Colon (tissue), 2 donors: ENCODE results near the gene BABAM2.

ENCODE experiments used
- FAIRE-seq: peaks from 2 replicates; lab custom pipeline; 2012; peaks lifted over from hg19 to GRCh38; lab: Jason Lieb, UNC
- donor health status: control.
- donor health status: control.

Gene BABAM2

DNA sequence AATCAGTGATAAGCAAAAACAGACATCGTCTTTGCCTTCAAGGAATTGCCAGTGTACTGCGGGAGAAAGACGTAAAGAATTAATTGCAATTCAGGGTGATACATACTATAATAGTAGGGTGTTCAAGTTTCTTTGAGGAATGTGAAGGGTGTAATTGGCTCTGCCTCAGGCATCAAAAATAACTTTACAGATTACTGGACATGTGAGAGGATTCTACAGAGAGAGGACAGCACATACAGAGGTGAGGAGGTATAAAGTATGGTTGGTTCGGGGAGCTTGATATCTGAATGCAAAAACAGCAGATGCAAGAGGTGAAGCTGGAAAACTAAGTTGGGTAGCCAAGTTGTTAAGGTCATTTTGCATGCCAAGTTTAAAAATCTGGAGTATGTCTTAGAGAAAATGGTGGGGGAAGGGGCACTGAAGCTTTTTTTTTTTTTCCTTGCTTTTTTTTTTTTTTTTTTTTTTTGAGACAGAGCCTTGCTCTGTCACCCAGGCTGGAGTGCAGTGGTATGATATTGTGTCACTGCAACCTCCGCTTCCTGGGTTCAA is 274.6 kb downstream of the BABAM2 start:
- no peak for FAIRE-seq

DNA sequence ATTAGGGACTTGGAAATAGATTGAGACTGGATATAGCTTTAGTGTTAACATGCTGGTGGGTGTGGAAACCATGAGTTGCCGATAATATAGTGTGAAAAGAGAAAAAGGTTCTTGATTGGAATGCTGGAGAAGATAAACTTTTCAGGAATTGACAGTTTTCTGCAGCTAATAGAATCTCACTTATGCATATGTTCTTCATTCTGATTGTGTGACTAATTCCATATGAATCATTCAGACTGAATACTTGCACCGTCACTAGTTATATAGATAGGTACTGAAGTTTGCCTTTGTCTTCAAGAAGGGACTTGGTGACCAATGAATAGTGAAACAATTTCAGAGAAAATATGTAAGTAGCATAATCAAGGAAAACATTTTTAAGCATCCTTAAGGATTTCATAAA is 276.4 kb downstream of the BABAM2 start:
- FAIRE-seq: no peak

DNA sequence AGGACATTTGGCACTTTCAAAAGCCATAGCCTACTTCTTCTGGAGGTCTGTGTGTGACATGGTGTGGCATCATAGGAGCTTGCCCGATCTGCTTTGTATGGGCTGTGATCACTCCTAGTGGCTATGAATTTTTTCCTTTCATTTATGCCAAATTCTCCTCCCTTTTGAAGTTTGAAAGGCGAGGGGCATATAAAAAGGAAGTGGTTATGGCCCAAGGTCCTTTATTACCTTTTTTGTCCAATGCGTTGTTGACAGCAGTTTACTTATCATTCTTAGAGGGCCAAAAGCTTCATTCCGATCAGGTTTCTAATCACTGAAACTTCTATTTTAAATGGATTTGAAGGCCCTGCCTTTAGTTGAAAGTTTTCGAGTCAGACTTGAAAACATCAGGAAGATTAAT is 277.8 kb downstream of the BABAM2 start:
- FAIRE-seq: no peak

DNA sequence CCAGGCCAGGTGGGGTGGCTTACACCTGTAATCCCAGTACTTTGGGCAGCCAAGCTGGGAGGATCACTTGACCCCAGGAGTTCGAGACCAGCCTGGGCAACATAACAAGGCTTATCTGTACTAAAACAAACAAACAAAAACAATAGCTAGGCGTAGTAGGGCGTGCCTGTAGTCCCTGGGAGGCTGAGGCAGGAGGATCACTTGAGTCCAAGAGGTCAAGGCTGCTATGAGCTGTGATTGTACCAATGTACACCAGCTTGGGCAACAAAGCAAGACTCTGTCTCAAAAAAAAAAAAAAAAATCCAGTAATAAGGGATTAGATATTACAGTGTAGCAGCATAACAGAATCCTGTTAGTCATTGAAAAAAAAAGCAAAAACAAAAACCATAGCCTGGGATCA is 279.0 kb downstream of the BABAM2 start:
- no peak for FAIRE-seq

DNA sequence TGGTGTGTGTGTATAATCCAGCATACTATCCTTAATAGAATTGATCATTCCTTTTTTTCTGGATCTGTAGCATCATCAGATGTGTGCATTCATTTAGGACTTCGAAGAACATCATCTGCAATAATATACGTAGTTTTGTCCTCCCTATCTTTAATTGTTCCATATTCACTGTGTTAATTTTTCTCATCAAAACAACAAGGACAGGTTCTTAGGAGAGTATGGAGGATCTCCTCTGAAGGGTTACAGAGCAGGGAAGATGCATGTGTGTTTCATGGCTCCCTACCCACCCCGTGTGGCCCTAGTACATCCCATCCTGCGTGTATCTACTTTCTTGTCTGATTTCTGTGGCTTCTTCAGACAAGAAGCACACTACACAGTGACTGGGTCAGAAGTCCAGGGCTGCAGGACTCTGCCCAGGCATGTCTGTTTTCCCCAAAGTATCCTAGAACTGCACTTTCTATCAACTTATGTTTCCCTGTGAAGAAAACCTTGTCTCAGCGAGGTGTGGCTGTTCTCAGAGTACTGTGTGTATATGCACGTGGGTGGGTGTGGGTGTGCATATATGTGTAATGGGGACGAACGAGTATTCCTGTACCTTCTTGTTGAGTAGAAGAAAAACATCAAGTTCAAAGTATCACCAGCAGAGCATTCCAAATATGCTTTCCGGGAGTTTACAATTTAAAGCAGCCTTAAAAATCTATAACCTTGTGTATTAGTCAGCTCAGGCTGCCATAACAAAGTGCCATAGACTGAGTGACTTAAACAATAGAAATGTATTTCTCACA is 281.8 kb downstream of the BABAM2 start:
- no peak for FAIRE-seq

DNA sequence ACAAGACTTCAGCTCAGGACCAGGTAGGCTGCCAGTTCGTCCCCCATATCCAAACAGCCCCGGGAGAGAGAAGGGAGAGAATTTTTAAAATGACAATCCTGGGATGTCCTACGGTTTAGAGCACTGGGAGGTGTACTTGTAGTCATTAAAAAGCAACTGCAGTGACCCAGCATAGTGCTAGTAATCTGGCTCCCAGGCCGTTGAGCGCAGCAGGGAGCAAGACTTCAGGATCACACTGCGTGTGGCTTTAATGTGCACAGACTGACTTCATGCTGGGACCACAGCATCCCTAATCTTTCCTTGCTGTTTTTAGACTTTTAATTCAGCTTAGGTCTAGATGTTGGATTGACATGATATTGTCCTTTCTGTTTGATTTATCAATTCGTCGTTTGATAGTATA is 282.8 kb downstream of the BABAM2 start:
- no peak for FAIRE-seq

DNA sequence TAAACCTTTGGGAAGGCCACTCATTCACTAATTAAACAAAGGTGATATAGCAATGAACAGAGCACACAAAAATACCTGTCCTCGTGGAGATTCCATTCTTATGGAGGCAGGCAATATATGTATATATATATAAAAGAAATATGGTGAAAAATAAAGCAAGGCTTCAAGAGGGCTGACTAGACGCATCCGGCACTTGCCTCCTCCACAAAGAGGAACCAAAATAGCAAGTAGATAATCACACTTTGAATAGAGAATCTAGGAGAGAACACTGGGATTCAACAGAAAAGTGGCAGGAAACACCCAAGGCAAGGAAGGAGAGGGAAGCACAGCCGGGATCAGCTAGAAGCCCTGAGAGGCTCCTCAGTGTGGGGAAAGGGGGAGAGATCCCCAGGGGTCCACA is 283.7 kb downstream of the BABAM2 start:
- no peak for FAIRE-seq

DNA sequence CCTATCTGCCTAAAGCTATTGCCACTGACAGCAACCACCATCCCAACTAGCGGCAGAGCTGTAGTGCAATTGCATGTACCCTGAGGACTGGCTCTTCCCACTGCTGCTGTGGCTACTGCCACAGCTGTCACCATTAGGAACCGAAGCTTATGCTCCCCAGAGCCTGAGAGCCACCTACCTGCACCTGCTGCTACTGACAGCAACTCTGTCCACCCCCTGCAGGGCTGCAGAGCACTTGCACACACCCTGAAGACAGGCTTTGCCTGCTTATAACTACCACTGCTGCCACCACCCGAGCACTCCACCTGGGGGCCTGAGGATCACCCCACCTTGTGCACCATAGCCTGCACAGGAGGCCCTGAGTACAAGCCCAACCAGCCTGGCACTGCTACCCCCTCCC is 284.5 kb downstream of the BABAM2 start:
- FAIRE-seq: no peak

DNA sequence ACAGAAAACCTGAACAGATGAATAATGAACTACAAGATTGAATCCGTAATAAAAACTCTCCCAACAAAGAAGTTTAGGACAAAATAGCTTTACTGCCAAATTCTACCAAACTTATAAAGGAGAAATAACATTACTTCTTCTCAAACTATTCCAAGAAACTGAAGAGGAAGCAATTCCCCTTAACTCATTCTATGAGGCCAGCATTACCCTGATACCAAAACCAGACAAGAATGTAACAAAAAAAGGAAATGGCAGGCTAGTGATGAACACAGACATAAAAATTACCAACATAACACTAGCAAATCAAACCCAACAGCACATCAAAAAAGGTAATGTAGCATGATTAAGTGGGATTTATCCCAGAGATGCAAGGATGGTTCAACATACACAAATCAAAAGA is 288.4 kb downstream of the BABAM2 start:
- no peak for FAIRE-seq

DNA sequence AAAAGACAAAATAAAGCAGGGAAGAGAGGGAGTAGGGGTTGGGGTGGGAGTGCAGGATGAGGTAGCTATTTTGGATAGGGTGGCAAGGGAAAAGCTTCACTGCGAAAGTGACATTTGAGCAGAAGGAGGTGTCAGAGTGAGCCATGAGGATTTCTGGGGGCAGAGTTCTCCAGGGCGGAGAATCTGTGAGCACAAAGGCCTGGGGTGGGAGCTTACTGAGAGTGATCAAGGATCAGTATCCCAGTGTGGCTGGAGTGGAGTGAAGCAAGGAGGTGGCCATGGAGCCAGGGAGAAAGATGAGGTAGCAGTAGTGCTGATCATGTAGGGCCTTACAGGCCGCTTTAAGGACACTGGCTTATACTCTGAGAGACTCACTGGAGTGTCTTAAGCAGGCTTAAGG is 291.3 kb downstream of the BABAM2 start:
- no peak for FAIRE-seq

DNA sequence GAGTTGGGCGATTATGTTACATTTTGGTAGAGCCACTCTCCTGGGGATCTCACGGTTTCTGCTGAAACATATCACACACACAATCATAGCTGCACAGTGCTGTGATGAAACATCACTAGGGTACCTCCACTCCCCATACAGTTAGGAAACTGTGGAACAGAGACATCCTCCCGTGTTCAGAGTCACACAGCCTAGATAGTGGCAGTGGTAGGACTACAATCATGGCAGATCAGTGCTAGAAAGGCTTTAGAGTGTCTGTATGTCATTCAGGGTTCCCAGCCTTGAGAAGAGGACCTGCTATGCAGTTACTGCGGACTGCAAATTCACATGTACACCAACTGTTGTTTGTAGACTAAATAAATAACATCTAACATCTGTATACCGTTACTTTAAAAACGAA is 291.8 kb downstream of the BABAM2 start:
- no peak for FAIRE-seq

DNA sequence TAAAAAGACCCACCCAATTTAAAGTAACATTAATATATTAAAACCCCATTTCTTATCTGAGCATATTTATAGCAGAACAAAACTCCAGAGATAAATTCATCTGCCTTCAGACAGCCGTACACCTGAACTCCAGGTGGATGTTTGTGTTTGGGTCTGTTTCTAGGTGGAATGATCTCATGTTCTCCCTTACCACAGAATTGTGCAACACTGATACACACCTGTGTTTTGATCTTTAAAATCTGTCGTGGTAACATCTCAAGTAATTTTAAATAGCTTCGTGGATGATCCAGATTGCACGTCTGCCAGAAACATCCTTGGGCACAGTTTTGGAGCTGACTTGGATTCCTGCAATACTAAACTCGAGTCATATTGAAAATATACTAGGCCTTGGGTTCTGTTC is 294.6 kb downstream of the BABAM2 start:
- FAIRE-seq: no peak

DNA sequence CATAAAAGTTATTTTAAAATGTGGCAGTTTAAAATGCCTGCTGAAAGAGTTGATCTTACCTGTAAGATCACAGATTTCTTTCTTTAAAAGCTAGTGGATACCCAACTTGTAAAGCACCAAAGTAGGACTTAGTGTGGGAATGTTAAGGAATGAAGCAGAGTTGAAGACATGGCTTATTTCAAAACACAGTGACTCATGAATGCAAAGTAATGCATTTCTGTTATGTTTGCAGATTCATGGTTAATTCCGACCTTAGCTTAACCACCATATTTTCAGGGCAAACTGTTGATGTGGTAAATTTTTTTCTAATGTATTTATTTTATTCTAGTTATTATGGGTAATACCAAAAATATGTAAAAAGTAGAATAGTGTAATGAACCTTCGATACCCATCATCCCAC is 295.4 kb downstream of the BABAM2 start:
- no peak for FAIRE-seq

DNA sequence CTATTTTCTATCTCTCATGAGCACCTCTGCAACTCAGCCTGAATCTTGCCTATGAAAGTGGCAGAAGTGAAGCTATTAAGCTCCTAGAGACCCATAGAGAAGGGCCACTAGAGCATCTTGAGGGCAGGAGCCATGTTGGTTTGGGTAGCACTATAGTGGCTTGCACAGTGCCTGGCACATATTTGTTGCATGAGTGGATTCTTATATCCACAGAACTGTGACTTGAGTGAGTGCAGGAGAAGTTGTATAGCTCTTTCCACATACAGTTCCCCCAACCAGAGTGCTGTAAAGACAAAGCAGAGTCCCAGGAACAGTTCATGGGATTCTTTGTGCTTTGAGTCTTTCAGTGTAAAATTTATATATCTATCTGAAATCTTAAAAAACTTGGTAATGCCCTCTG is 296.7 kb downstream of the BABAM2 start:
- no peak for FAIRE-seq

DNA sequence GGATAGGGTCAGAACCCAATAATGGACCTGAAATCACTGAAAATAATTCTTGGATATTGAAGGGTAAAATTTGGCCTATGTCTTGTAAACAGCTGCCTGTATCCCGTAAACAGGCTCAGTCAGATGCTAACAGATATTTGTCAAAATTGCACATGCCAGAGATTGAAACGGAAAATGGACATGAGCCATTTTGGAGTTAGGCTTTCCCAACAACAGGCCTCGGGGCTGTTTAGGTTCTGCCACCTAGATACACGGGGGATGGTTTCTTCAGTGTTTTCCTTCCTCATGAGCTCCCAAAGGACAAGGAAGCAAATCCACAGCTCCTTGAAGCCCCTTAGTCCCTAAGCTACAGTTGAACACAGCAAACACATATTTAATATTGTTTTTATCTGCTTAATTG is 297.9 kb downstream of the BABAM2 start:
- FAIRE-seq: no peak

DNA sequence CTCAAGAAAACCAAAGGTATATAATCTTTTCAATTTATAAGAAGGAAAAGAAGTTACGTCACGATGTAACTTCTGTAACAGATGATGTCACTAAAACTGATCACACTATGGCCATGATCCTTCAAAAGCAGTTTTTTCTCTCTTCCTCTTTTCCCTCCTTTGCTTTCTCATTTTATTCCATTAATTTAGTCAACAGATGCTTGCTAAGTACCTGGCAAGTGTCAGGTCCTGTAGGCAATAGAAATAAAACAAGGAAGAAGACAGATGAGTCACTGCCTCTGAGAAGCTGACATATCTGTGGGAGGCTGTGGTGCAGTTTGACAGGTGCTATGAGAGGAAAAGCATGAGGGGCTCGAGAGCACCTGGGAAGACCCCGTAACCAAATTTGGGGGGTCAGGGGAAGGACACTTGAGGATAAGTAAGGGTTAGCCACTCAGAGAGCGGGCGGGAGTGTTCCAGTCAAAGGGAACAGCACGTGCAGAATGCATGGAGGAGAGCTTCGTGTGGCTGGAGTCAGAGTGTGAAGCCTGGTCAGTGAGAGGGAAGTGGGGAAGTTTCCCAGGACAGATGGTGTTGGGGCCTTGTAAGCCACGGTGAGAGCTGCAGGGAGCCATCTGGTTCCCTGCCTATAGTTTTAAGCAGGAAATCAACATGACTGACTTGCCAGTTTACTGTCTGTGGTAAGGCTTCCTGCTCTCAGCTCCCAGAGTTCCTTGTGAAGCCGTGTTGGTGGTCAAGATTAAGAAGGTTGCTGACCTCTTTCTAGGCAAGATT is 303.3 kb downstream of the BABAM2 start:
- FAIRE-seq: no peak

DNA sequence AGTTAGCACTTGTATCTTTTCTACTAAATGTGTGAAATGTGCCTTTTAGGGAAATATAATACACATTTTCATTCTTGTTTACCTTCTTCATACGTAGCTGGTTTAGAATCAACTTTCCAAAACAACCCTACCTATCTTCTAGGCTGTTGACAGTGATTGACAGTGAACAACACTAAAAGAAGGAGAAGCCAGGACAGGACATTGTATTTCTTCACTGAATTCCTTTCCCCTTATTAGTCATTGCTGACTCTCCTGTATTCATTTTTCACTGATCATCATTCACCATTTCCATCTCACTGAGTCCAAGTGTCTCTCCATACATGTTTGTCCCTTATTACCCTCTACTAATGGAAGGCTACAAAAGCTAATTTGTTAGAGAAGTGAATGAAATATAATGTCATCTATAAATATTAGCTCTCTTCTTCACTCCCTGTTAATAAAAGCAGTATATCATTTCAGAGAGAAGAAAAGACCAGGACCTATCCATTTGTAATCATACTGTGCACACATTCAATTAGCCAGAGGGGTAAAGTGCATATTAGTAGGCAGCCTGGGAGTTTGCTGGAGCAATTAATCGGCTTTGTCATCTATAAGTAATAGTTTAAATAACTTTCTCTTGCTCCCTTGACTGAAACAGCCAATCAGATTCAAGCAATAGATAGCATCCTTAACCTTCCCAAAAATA is 309.6 kb downstream of the BABAM2 start:
- FAIRE-seq: no peak

DNA sequence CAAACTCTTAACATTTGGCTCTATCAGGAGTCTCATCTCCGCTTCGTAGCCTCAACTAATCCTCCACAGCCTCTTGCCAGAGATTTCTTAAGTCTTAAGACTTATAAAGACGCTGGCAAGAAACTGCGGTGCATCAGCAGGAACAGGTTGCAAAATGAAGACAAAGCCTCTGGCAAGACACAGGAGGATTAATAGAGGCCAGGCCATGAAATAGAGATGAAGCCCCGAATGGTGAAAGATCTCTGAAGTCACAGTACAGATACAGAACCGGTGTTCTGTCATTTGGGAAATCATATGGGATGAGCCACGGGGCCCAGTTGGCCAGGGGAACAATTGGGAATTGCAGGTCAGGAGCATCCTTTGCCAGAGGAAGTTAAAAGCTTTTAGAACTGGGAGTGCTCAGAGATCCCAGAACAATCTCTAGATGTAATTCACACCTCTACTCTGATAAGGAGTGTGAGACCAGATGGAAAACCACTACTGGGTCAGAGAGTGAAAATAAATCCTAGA is 311.2 kb downstream of the BABAM2 start:
- no peak for FAIRE-seq

DNA sequence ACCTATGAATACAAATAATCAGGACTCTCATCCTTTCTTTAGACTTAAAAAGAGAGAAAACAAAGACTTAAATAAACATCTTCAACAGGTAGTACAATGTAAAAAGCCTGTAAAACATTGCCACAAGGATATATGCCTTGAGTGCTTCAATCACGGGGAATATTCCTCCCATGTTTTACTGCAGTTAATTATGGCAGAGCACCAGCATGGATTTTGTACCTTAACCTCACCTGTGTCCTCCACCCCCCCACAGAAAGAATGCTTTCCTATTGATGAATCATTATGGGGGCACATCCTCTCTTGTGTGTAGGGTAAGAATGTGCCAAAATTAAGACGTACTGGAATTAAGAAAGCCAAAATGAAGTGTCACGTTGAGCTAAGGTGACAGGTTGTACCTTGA is 312.2 kb downstream of the BABAM2 start:
- FAIRE-seq: no peak

DNA sequence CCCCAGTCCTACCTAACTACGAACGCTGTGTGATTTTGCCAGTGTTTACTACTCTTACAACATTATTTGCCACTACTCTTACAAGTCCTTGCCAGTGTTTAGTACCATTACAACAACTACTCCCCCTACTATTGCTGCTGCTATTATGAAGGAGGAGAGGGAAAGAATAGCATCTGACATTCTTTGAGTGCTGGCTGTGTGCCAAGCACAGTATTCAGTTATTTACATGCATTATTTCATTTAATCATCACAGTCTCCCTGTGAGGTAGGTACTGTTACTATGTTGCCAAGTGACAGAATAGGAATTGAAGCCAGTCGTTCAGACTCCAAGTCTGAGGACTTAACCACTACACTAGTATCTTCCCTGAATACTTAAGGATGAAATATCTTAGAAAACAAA is 316.2 kb downstream of the BABAM2 start:
- no peak for FAIRE-seq

DNA sequence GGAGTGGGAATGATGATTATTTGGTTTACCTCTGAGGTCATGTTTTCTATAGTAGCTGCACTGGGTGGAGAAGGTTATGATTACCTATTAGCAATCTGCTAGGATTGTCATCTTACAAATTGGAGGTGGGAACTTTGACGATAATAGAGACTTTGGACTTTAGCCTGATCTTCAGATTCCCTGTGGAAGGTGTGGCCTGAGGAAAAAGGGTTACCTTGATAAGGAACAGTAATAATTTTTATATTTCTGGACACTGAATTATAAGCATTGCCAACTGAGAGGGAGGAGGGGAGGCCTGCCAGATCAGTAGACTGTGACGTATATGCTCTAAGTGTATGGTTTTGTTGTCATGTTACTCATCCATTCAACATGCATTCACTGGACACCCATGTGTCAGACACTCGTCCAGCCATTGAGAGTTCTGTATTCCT is 318.7 kb downstream of the BABAM2 start:
- peak; percentile 90 for FAIRE-seq

DNA sequence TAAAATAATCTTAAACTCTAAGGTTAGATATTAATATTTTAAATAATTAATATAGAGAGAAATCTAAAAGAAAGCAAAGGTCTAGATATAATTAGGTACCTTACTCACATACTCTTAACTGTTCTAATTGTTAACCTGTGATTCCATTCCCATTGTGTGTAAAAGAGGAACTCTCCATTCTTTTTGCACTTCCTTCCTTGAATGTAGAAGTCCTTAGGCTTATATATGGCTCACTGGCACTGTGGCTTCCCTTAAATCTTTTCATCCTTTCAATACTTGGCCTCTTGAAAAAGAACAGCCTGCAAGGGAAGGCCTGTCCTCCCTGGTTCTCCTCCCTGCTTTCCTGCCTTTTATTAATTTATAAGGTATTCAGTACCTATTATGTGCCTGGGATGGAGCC is 319.3 kb downstream of the BABAM2 start:
- no peak for FAIRE-seq

DNA sequence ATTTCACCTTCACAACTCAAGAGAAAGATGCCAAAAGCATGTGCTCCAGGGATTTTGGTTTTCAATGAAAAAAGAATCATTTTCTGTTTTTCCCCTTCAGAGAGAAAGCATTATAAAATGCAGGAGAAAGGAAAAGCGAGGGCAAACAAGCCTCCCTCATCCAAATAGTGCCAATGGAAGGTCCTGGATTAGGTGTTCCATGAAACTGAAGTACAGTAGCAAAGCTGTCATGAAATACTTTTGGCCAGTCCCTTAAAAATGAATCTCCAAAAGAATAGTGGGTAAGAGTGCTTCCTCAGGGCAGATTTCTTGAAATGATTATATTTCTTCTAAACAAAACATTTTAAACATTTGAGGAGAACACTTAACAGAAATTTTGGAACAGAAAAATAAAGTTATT is 320.0 kb downstream of the BABAM2 start:
- FAIRE-seq: no peak
